ENCODE results near the gene KRTAP13-4.

KRTAP13-4 gene

GRCh38 chr21:30478004-30478403 lies 48.0 kb downstream of the KRTAP13-4 start:
- TF ChIP-seq EP300 (IDR thresholded peaks at IDR 0.05; ENCODE audit: borderline replicate concordance): no peak
- TF ChIP-seq YY1 (IDR thresholded peaks at IDR 0.05; ENCODE audit: low read depth): no peak
- TF ChIP-seq ZBTB7A (IDR thresholded peaks at IDR 0.05; ENCODE audit: low read depth): no peak
- TF ChIP-seq CREB1 (IDR thresholded peaks at IDR 0.05; ENCODE audit: low read depth): no peak
- no peak for TF ChIP-seq USF1 (IDR thresholded peaks at IDR 0.05)
- no peak for TF ChIP-seq TCF12 (IDR thresholded peaks at IDR 0.05; ENCODE audit: low read depth)
- TF ChIP-seq EGR1 (IDR thresholded peaks at IDR 0.05): no peak
- no peak for TF ChIP-seq REST (IDR thresholded peaks at IDR 0.05; ENCODE audit: low read depth)
- no peak for TF ChIP-seq RAD21 (IDR thresholded peaks at IDR 0.05; ENCODE audit: low read depth)
- TF ChIP-seq MAX (IDR thresholded peaks at IDR 0.05): no peak
- TF ChIP-seq TEAD4 (IDR thresholded peaks at IDR 0.05): no peak
- TF ChIP-seq CEBPB (IDR thresholded peaks at IDR 0.05): no peak
- no peak for TF ChIP-seq TAF1 (IDR thresholded peaks at IDR 0.05; ENCODE audit: low read depth)
- TF ChIP-seq FOXM1 (IDR thresholded peaks at IDR 0.05; ENCODE audit: borderline replicate concordance, low read depth): no peak
- no peak for TF ChIP-seq NFIC (IDR thresholded peaks at IDR 0.05)

GRCh38 chr21:30479259-30479658 lies 49.2 kb downstream of the KRTAP13-4 start:
- no peak for TF ChIP-seq ZBTB7A (IDR thresholded peaks at IDR 0.05; ENCODE audit: low read depth)
- TF ChIP-seq MAX (IDR thresholded peaks at IDR 0.05): no peak
- no peak for TF ChIP-seq CEBPB (IDR thresholded peaks at IDR 0.05)
- no peak for TF ChIP-seq REST (IDR thresholded peaks at IDR 0.05; ENCODE audit: low read depth)
- no peak for TF ChIP-seq EGR1 (IDR thresholded peaks at IDR 0.05)
- no peak for TF ChIP-seq TCF12 (IDR thresholded peaks at IDR 0.05; ENCODE audit: low read depth)
- no peak for TF ChIP-seq NFIC (IDR thresholded peaks at IDR 0.05)
- TF ChIP-seq CREB1 (IDR thresholded peaks at IDR 0.05; ENCODE audit: low read depth): no peak
- no peak for TF ChIP-seq RAD21 (IDR thresholded peaks at IDR 0.05; ENCODE audit: low read depth)
- TF ChIP-seq EP300 (IDR thresholded peaks at IDR 0.05; ENCODE audit: borderline replicate concordance): no peak

- TF ChIP-seq NFIC (IDR thresholded peaks at IDR 0.05) (no peak), CREB1 (IDR thresholded peaks at IDR 0.05; ENCODE audit: low read depth) (no peak), TAF1 (IDR thresholded peaks at IDR 0.05; ENCODE audit: low read depth) (no peak), RAD21 (IDR thresholded peaks at IDR 0.05; ENCODE audit: low read depth) (no peak), TEAD4 (IDR thresholded peaks at IDR 0.05) (no peak), REST (IDR thresholded peaks at IDR 0.05; ENCODE audit: low read depth) (no peak), EGR1 (IDR thresholded peaks at IDR 0.05) (no peak)
Measured at GRCh38 chr21:30480145-30480544, 50.1 kb downstream of the KRTAP13-4 start, which contains the start of gene KRTAP19-1. TSS of gene KRTAP19-1 (minus strand) at chr21:30480367. CDS start at chr21:30480317, 50 bp downstream.
